A673 (cell line): ENCODE results near the gene TSPEAR. TPM values are rescaled to one million over a fixed set of nuclear protein-coding genes. Genes with fewer than 3 reads are reported as not detected.

Experiments used
- BruUV-seq: library from RNA; stranded (reverse); fragments of 400-500 nt; replicated peaks from 2 replicates; lab custom pipeline; 2021; lab: Mats Ljungman, UMichigan
- CTCF ChIA-PET: fragments of 300-600 bp; sonication (Branson Sonifier 250); formaldehyde crosslinking; loops from one replicate; lab custom pipeline; 2022; ENCODE audit warnings: antibody characterized with exemption; lab: Charles Lee
- POLR2A ChIA-PET: fragments of 300-600 bp; sonication (Branson Sonifier 250); formaldehyde crosslinking; loops from one replicate; lab custom pipeline; 2022; ENCODE audit warnings: antibody characterized with exemption; ENCODE audit not compliant: low non-redundant PET; lab: Charles Lee
- DNase-seq: peaks from one replicate; pipeline ENCODE4 v3.0.0-alpha.2; 2015; ENCODE audit warnings: low spot score
- H3K27ac ChIP-seq: fragments of 200-600 bp; sonication (generic); 2 replicates; pipeline ENCODE4 v1.5.1; 2016; ENCODE audit warnings: mixed run types, low read depth, mild to moderate bottlenecking, mixed read lengths, antibody characterized with exemption, low read length; ENCODE audit not compliant: poor library complexity, severe bottlenecking
- H3K27me3 ChIP-seq: fragments of 200-600 bp; sonication (generic); replicated peaks from 2 replicates; pipeline ENCODE4 v1.6.1; 2017; ENCODE audit warnings: mixed run types, low read depth, mild to moderate bottlenecking, mixed read lengths, antibody characterized with exemption, low read length; ENCODE audit not compliant: insufficient read depth, poor library complexity
- H3K36me3 ChIP-seq: fragments of 200-600 bp; sonication (generic); 2 replicates; pipeline ENCODE4 v1.6.1; 2016; ENCODE audit warnings: mixed run types, mild to moderate bottlenecking, mixed read lengths, antibody characterized with exemption, low read length; ENCODE audit not compliant: insufficient read depth, poor library complexity, severe bottlenecking
- H3K4me1 ChIP-seq: fragments of 200-600 bp; sonication (generic); 2 replicates; pipeline ENCODE4 v1.6.1; 2017; ENCODE audit warnings: mixed run types, mild to moderate bottlenecking, mixed read lengths, antibody characterized with exemption, low read length; ENCODE audit not compliant: insufficient read depth, poor library complexity, severe bottlenecking
- H3K4me3 ChIP-seq: fragments of 200-600 bp; sonication (generic); 2 replicates; pipeline ENCODE4 v1.5.1; 2016; ENCODE audit warnings: low read depth, mixed run types, mild to moderate bottlenecking, mixed read lengths, low read length; ENCODE audit not compliant: poor library complexity, severe bottlenecking
- H3K9me3 ChIP-seq: fragments of 200-600 bp; sonication (generic); 2 replicates; pipeline ENCODE4 v1.6.1; 2016; ENCODE audit warnings: mixed run types, low read depth, mild to moderate bottlenecking, mixed read lengths, antibody characterized with exemption, low read length; ENCODE audit not compliant: poor library complexity, severe bottlenecking
- CTCF ChIP-seq: fragments of 300-800, 200-600 bp; sonication (generic); conservative IDR thresholded peaks from 2 replicates; pipeline ENCODE4 v1.5.1; 2017; ENCODE audit warnings: low read depth, mild to moderate bottlenecking, antibody characterized with exemption, low read length, moderate library complexity, mixed read lengths
- EZH2 ChIP-seq: fragments of 200-600 bp; sonication (generic); IDR thresholded peaks from 2 replicates; pipeline ENCODE4 v1.6.1; 2017; ENCODE audit warnings: borderline replicate concordance, low read depth, mild to moderate bottlenecking, mixed read lengths, antibody characterized with exemption, low read length; ENCODE audit not compliant: poor library complexity, severe bottlenecking
- intact Hi-C: fragments of 100-400 bp; cut with micrococcal nuclease; formaldehyde crosslinking; loops from one replicate; pipeline ENCODE4 v1.10.0; 2022; ENCODE audit not compliant: unreplicated experiment
- total RNA-seq: library from RNA; stranded (reverse); gene quantifications from 2 replicates; pipeline ENCODE4 v1.2.3, GENCODE V29; 2021

Gene TSPEAR
- total RNA-seq, 1 experiment from 2014 or later: 8.3 TPM

- no peak overlapping the region for H3K4me3 ChIP-seq
- ChIA-PET CTCF (no interaction called here), POLR2A (no interaction called here)
- H3K36me3 ChIP-seq: no peaks in the 10 kb centered on the region
- H3K9me3 ChIP-seq: peaks cover 6% of the 10 kb centered on the region
- no TSS peak for BruUV-seq
- no peaks in the 10 kb centered on the region for H3K4me1 ChIP-seq
- no peaks in the 10 kb centered on the region for H3K27me3 ChIP-seq
- no peak overlapping the region for H3K27ac ChIP-seq
- DNase-seq: no peak
- intact Hi-C loops: no loop called here
- TF ChIP-seq EZH2 (no peak), CTCF (no peak)
Measured at GRCh38 chr21:44519346-44520325, 191.7 kb downstream of the TSPEAR start.

- Histone ChIP-seq H3K4me3 (no peak overlapping the region), H3K9me3 (no peaks in the 10 kb centered on the region), H3K27ac (no peak overlapping the region), H3K27me3 (no peaks in the 10 kb centered on the region), H3K4me1 (no peaks in the 10 kb centered on the region), H3K36me3 (no peaks in the 10 kb centered on the region)
- no peak for TF ChIP-seq EZH2
- TF ChIP-seq CTCF: no peak
- intact Hi-C loops: no loop called here
- ChIA-PET POLR2A (no interaction called here), CTCF (no interaction called here)
- no TSS peak for BruUV-seq
- DNase-seq: no peak
Measured at GRCh38 chr21:44518686-44519085, 192.7 kb downstream of the TSPEAR start.

GRCh38 chr21:44517175-44517899 lies 194.0 kb downstream of the TSPEAR start:
- no peaks in the 10 kb centered on the region for H3K36me3 ChIP-seq
- no peak overlapping the region for H3K4me3 ChIP-seq
- ChIA-PET CTCF (no interaction called here), POLR2A (no interaction called here)
- TF ChIP-seq CTCF (no peak), EZH2 (no peak)
- H3K27ac ChIP-seq: no peak overlapping the region
- no peaks in the 10 kb centered on the region for H3K9me3 ChIP-seq
- no peaks in the 10 kb centered on the region for H3K27me3 ChIP-seq
- H3K4me1 ChIP-seq: no peaks in the 10 kb centered on the region
- no TSS peak for BruUV-seq
- intact Hi-C loops: no loop called here
- peak; percentile 48 for DNase-seq
